ENCODE data around the gene WFS1. TPM values are rescaled to one million over a fixed set of nuclear protein-coding genes. Genes with fewer than 3 reads are reported as not detected.

The WFS1 gene
- total RNA-seq, 2 donors from 2014 or later = 1.1 to 2.6 TPM

DNA sequence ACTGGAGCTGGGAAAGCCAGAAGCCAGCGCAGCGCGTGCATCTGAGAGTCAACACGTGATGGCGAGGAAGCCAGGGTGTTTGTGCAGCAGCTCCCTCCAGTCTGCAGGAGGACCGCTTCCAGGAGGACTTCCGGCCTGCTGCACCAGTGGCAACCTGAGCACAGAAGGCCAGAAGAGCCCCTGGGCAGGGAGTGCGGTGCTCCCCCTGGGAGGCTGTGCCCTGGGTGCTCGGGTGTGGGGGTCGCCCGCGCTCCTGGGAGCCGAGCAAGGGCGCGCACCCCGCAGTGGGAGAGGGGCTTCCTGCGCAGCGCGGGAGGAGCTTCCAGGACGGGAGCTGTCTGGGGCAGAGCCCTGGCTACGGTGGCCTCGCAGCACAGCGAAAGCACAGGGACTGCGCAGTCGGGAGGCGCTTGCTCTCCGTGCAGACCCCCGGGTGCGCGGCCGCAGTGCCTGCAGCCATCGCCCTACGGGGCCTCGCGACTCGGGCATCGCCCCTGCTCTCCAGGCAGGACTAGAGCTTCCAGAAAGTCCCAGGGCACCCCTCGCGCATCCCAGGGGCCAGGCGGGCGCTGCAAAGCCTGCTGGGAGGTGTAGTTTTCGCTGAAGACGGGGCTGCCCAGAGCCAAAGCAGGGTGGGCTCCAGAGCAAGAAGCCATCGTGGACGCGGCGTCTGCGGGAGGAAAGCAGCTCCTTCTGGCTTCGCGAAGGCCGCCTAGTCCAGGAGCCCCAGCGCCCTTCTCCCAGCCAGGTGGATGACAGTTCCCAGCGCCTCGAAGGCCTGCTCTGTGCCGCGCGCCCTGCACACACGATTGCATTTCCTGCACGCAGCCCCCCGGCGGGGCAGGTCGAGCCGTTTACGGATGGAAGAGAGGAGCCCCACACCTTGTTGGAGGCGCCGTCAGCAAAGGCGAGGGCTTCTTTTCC is 24.1 kb upstream of the WFS1 start:
- H3K4me1 Mint-ChIP-seq = peaks cover 6% of the 10 kb centered on the region
- peaks cover 6% of the 10 kb centered on the region for H3K9me3 Mint-ChIP-seq
- no peak overlapping the region for H3K27ac Mint-ChIP-seq
- ATAC-seq (replicated peaks) = no peak
- H3K27me3 Mint-ChIP-seq = peaks cover 51% of the 10 kb centered on the region
- H3K4me3 Mint-ChIP-seq = peak overlapping the region; percentile 38
- H3K36me3 Mint-ChIP-seq (ENCODE audit: low read depth) = no peaks in the 10 kb centered on the region

DNA sequence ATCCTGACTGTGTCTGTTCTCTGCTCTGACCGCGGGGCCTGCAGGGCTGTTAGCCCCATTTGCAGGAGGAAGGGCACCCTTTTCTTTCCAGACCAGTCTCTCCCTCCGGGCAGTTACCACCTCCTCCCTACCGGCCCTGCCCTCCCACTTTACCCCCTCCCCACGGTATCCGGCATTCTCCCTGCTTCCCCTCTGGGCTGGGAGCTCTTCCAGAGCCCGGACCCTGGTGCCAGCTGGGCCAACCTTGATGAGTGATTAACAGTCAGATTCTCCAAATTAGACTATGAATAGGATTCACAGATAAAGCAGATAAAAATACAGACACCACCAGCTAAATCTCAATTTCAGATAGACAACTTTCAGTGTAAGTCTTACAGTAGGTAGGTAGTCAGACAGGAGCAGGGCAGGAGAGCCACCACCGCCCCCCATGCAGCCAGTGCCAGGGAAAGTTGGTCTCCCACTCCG is 23.4 kb upstream of the WFS1 start:
- ATAC-seq (replicated peaks) = no peak
- peaks cover 6% of the 10 kb centered on the region for H3K4me1 Mint-ChIP-seq
- no peak overlapping the region for H3K4me3 Mint-ChIP-seq
- H3K9me3 Mint-ChIP-seq = peaks cover 6% of the 10 kb centered on the region
- peaks cover 50% of the 10 kb centered on the region for H3K27me3 Mint-ChIP-seq
- H3K36me3 Mint-ChIP-seq (ENCODE audit: low read depth) = no peaks in the 10 kb centered on the region
- no peak overlapping the region for H3K27ac Mint-ChIP-seq

DNA sequence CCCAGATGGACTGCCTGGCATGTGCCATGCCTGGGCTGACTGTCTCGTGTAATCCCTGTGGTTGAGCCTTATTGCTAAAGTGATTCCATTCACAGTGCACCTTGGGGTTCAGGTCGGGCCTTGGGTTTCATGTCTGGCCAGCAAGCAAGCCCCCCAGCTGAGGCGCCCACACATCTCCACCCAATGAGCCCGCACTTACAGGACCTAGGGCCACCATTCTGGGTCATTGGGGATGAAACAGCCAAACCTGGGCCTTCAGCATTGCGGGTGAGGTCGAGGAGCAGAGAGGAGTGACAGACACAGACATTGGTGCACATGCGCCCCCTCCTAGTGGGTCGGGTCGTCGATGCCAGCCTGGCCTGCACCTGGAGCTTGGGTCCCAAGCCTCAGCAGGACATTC is 21.3 kb upstream of the WFS1 start:
- ATAC-seq (replicated peaks) = no peak
- peaks cover 6% of the 10 kb centered on the region for H3K4me1 Mint-ChIP-seq
- H3K4me3 Mint-ChIP-seq = no peak overlapping the region
- H3K27me3 Mint-ChIP-seq = peaks cover 38% of the 10 kb centered on the region
- H3K27ac Mint-ChIP-seq = no peak overlapping the region
- H3K36me3 Mint-ChIP-seq (ENCODE audit: low read depth) = no peaks in the 10 kb centered on the region
- peaks cover 6% of the 10 kb centered on the region for H3K9me3 Mint-ChIP-seq

DNA sequence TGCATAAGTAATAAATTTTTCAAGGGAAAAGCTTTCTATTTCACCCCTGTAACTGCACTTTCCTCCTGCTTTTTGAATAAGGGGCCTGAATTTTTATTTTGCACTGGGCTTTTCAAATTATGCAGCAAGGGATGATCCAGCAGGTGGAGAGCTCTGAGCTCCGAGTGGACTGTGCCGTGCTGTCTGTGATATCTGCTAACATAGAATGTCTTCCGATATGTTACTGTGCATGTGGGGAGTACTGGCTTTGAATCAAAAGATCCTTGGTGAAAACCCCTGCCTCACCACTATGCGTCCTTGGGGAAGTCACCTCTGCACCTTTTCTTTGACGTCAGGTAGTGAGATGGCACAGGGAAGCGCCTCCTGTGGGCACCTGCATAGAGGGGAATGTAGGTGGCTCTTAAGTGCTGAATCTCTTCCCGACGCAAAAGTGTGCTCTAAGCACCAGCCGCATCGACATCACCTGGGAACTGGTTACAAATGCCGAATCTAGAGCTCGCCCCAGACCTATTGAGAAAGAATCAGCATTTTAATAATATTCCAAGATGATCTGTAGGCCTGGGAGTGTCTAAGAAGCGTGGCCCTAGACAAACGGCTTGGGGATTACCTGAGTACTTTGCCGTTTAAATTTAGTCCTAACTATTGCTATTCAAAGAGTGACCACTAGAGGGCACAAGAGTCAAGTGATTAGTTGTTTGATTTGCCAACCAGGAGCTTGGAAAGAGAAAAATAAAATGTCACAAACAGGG is 19.2 kb upstream of the WFS1 start:
- Mint-ChIP-seq H3K4me1 (no peaks in the 10 kb centered on the region), H3K27ac (no peak overlapping the region), H3K4me3 (no peak overlapping the region), H3K9me3 (no peaks in the 10 kb centered on the region), H3K27me3 (peaks cover 21% of the 10 kb centered on the region), H3K36me3 (ENCODE audit: low read depth) (no peaks in the 10 kb centered on the region)
- peak; percentile 42 for ATAC-seq (replicated peaks)

DNA sequence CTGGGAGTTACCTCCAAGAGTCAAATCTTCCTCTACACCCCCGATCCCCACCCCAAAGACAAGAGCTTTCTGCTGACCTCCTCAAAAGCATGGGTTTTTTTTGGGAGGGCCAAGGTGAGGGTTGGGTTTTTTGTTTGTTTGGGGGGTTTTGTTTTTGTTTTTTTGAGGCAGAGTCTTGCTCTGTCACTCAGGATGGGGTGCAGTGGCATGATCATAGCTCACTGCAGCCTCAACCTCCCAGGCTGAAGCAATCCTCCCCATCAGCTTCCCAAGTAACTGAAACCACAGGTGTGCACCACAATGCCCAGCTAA is 18.7 kb upstream of the WFS1 start:
- no peak overlapping the region for H3K4me3 Mint-ChIP-seq
- no peaks in the 10 kb centered on the region for H3K36me3 Mint-ChIP-seq (ENCODE audit: low read depth)
- no peak for ATAC-seq (replicated peaks)
- H3K27ac Mint-ChIP-seq = no peak overlapping the region
- no peaks in the 10 kb centered on the region for H3K4me1 Mint-ChIP-seq
- no peaks in the 10 kb centered on the region for H3K9me3 Mint-ChIP-seq
- peaks cover 21% of the 10 kb centered on the region for H3K27me3 Mint-ChIP-seq

DNA sequence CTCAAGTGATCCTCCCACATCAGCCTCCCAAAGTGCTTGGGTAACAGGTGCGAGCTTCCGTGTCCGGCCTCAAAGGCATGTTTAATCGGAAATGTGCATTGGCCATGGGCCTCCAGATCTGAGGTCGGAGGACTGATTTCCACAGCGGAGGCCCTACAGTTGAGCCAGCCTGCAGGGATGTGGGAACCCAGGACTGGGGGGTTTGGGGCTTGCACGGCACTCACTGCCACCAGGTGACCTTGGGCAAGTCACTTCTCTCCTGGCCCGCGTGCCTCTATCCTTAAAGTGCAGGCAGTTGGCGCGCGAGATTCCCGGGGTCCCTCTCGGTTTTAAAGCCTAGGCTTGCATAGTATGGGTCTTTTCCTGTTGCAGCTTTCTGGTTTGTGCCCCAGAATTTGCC is 18.3 kb upstream of the WFS1 start:
- Mint-ChIP-seq H3K27me3 (peaks cover 18% of the 10 kb centered on the region), H3K36me3 (ENCODE audit: low read depth) (no peaks in the 10 kb centered on the region), H3K4me3 (no peak overlapping the region), H3K4me1 (no peaks in the 10 kb centered on the region), H3K27ac (no peak overlapping the region), H3K9me3 (no peaks in the 10 kb centered on the region)
- ATAC-seq (replicated peaks) = no peak

DNA sequence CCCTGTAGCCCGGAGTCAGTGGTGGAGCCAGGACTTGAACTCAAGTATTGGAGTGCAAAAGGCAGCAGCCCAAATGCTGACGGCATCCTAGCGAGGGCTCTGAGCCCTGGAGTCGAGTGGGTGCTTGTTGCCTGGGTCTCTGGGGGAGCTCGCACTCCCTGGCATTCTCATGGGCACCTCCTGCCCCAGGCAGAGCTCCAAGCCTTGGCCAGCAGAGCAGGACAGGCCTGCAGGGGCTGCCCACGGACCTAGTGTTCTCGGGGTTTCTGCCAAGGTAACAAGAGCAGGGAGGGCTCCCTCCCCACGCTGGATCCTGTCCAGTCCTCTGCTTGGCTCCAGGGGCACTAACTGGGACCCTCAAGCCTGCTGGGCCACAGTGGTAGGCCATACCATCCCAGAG is 17.6 kb upstream of the WFS1 start:
- no peak overlapping the region for H3K27ac Mint-ChIP-seq
- H3K36me3 Mint-ChIP-seq (ENCODE audit: low read depth) = no peaks in the 10 kb centered on the region
- ATAC-seq (replicated peaks) = no peak
- H3K27me3 Mint-ChIP-seq = peaks cover 14% of the 10 kb centered on the region
- H3K4me1 Mint-ChIP-seq = no peaks in the 10 kb centered on the region
- H3K4me3 Mint-ChIP-seq = no peak overlapping the region
- no peaks in the 10 kb centered on the region for H3K9me3 Mint-ChIP-seq

DNA sequence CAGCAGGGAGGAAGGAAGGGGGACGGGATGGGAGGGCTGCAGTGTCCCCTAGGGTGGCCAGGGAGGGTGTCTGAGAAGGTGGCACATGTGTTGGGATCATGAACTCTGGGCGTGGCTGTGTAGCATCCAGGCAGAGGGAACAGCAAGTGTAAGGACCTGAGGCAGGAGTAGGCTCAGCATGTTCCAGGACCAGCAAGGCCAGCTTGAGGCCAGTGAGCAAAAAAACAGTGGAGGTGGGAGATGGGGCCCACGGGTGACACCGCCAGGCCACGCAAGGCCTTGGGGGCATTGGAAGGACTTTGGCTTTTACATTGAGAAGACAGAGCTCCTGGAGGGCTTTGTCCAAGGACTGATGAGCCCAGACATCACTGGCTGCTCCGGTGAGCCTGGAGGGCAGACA is 16.5 kb upstream of the WFS1 start:
- H3K4me1 Mint-ChIP-seq = no peaks in the 10 kb centered on the region
- no peak overlapping the region for H3K4me3 Mint-ChIP-seq
- no peak overlapping the region for H3K27ac Mint-ChIP-seq
- peaks cover 13% of the 10 kb centered on the region for H3K27me3 Mint-ChIP-seq
- no peak for ATAC-seq (replicated peaks)
- no peaks in the 10 kb centered on the region for H3K9me3 Mint-ChIP-seq
- no peaks in the 10 kb centered on the region for H3K36me3 Mint-ChIP-seq (ENCODE audit: low read depth)

DNA sequence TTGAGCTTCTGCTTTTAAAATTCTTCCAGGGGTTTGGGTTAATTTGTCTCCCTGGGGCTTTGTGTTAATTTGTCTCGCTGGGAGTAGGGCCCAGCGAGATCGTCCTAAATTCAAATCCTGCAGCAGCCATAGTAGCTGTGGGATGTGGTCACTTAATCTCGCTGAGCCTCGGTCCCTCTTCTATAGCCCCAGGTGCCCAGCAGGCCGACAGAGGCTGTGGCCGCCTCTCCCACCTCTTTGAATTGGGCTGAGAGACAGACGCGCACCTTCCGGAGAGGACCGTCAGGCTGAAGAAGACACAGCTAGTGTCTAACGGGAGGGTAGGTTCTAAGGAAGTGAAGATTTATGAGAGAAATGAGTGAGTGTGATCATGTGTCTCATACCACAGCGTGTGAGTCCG is 15.7 kb upstream of the WFS1 start:
- no peaks in the 10 kb centered on the region for H3K36me3 Mint-ChIP-seq (ENCODE audit: low read depth)
- H3K27ac Mint-ChIP-seq = no peak overlapping the region
- peaks cover 9% of the 10 kb centered on the region for H3K27me3 Mint-ChIP-seq
- no peaks in the 10 kb centered on the region for H3K9me3 Mint-ChIP-seq
- no peak overlapping the region for H3K4me3 Mint-ChIP-seq
- no peaks in the 10 kb centered on the region for H3K4me1 Mint-ChIP-seq
- ATAC-seq (replicated peaks) = no peak

DNA sequence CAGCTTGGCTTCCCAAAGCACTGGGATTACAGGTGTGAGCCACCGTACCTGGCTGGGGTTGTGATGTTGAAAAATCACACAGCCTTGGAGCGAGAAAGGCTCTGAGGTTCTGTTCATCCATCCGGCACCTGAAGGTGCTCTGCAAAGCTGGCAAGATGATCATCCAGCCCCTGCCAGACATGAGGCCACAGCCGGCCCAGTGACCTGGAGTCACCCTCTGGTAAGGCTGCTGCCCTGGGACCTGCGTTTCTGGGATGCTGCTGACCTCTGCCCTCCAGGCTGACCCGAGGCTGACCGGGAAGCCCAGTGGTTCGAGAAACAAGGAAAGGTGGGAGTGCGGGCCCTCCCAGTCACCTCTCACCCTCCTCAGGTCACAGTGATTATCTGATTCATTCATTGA is 13.5 kb upstream of the WFS1 start:
- Mint-ChIP-seq H3K27me3 (peaks cover 16% of the 10 kb centered on the region), H3K4me1 (no peaks in the 10 kb centered on the region), H3K4me3 (no peak overlapping the region), H3K36me3 (ENCODE audit: low read depth) (no peaks in the 10 kb centered on the region), H3K27ac (no peak overlapping the region), H3K9me3 (no peaks in the 10 kb centered on the region)
- no peak for ATAC-seq (replicated peaks)

DNA sequence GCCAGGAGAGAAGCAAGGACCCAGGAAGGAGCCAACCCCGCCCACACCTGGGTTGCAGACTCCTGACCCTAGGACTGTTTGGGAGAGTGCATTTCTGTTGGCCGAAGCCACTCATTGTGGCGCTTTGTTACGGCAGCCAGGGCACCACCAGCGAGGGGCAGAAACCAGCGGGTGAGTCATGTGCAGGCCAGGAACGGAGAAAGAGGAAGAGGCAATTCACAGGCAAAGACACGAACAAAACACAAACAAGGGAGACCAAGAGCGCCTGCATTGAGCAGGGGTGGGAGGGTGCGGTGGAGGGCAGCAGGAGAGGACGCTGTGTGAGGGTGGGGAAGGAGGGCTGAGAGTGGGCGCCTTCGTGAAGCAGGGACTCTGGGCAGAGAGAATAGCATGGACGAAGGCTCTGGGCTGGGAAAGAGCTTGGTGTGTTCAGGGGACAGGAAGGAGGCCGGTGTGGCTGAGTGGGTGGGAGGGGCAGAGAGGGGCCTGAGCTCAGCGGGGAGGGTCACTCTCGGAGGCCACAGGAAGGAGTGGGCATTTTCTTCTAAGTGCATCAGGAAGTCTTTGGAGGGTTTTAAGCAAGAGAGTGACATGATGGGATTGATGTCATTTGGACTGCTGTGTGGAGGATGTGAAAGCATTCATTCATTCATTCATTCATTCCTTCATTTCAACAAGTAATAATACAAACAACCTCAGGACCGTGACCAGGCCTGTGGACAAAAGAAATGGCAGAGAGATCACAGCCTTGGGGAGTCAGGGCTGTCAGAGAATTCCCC is 12.2 kb upstream of the WFS1 start:
- peak overlapping the region; percentile 13 for H3K4me3 Mint-ChIP-seq

DNA sequence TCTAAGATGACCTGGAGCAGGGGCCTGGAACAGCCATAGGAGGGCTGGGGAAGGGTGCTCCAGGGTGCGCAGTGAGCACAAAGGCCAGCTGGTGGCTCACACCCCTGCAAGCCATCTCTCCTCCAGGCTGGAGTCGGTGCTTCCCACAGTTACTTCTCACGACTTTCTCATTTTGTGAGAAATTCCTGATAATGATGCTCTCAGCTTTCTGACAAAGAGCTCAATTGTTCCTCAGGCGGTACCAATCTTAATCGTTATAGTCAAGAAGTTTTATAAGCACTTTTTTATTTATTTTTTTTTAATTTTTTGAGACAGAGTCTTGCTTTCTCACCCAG is 11.7 kb upstream of the WFS1 start:
- Mint-ChIP-seq H3K27ac (no peak overlapping the region), H3K9me3 (no peaks in the 10 kb centered on the region), H3K4me3 (no peak overlapping the region), H3K27me3 (peaks cover 24% of the 10 kb centered on the region), H3K36me3 (ENCODE audit: low read depth) (no peaks in the 10 kb centered on the region), H3K4me1 (no peaks in the 10 kb centered on the region)
- ATAC-seq (replicated peaks) = no peak

More for the DNA sequence above, 12.2 kb upstream of the WFS1 start:
- Mint-ChIP-seq H3K27me3 (peaks cover 24% of the 10 kb centered on the region), H3K27ac (no peak overlapping the region), H3K36me3 (ENCODE audit: low read depth) (no peaks in the 10 kb centered on the region), H3K9me3 (no peaks in the 10 kb centered on the region), H3K4me1 (no peaks in the 10 kb centered on the region)
- peak; percentile 23 for ATAC-seq (replicated peaks)

DNA sequence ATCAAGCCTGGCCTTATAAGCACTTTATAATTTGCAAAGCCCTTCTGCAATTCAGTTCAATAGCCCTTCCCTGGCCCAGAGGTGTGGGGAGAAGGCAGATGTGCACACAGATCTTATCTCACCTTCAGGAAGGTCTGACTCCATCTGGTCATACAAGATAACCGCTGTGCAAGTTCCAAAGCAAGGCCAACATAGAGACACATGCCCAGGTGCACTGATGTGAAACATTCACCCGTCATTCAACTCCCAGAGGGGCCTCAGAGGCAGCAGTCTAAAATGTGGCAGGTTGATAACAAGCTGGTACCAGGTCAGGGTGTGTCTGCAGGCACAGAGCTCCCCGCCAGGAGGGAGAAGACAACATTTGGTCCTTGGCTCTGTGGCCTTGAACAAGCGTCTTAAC is 10.9 kb upstream of the WFS1 start:
- no peak overlapping the region for H3K4me3 Mint-ChIP-seq
- no peak for ATAC-seq (replicated peaks)

DNA sequence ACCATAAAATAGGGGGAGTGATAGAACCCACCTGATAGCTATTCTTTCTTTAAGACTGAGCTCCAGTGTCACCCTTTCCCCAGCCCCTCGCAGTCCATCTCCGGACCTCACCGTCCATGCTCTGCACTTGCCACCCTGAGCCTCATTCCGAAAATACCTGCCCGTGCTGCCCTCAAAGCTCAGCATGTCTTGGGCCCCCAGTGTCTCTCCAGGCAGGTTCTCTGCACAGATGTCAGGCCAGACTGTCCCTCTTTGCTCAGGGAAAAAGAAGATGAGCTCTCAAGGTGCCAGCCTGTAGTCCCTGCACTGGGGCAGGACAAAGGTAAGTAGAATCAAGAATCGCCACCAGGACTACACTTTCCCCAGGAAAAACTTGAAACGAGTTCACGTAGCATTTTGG is 9.8 kb upstream of the WFS1 start:
- no peak overlapping the region for H3K4me3 Mint-ChIP-seq
- no peak for ATAC-seq (replicated peaks)

More for the DNA sequence above, 10.9 kb upstream of the WFS1 start:
- peaks cover 24% of the 10 kb centered on the region for H3K27me3 Mint-ChIP-seq
- no peaks in the 10 kb centered on the region for H3K36me3 Mint-ChIP-seq (ENCODE audit: low read depth)
- no peak overlapping the region for H3K27ac Mint-ChIP-seq
- no peaks in the 10 kb centered on the region for H3K4me1 Mint-ChIP-seq
- no peaks in the 10 kb centered on the region for H3K9me3 Mint-ChIP-seq

More for the DNA sequence above, 9.8 kb upstream of the WFS1 start:
- no peak overlapping the region for H3K27ac Mint-ChIP-seq
- no peaks in the 10 kb centered on the region for H3K4me1 Mint-ChIP-seq
- peaks cover 24% of the 10 kb centered on the region for H3K27me3 Mint-ChIP-seq
- H3K36me3 Mint-ChIP-seq (ENCODE audit: low read depth) = no peaks in the 10 kb centered on the region
- no peaks in the 10 kb centered on the region for H3K9me3 Mint-ChIP-seq
